H9 (cell line): Measurements from ENCODE around the gene XRN2. TPM values are rescaled to one million over a fixed set of nuclear protein-coding genes. Genes with fewer than 3 reads are reported as not detected.

Source experiments
- DNase-seq: peaks from one replicate; pipeline ENCODE4 v3.0.0-alpha.2; 2017
- H2AFZ ChIP-seq: one replicate; pipeline ENCODE4 v1.6.1; 2013; ENCODE audit warnings: mild to moderate bottlenecking, low read length, control low read depth, moderate library complexity
- H2AK5ac ChIP-seq: 2 replicates; pipeline ENCODE4 v1.6.1; 2013; ENCODE audit warnings: low read length, control low read depth, mixed read lengths; ENCODE audit not compliant: insufficient read length
- H2BK120ac ChIP-seq: one replicate; pipeline ENCODE4 v1.6.1; 2013; ENCODE audit warnings: low read depth, mild to moderate bottlenecking, low read length, control low read depth, inconsistent platforms; ENCODE audit not compliant: poor library complexity, severe bottlenecking
- H2BK12ac ChIP-seq: 2 replicates; pipeline ENCODE4 v1.6.1; 2013; ENCODE audit warnings: low read length, control low read depth, mixed read lengths, low read depth; ENCODE audit not compliant: insufficient read length
- H2BK15ac ChIP-seq: 2 replicates; pipeline ENCODE4 v1.6.1; 2013; ENCODE audit warnings: low read depth, low read length, control low read depth
- H2BK20ac ChIP-seq: one replicate; pipeline ENCODE4 v1.6.1; 2013; ENCODE audit warnings: low read depth, mild to moderate bottlenecking, low read length, control low read depth, inconsistent platforms; ENCODE audit not compliant: poor library complexity, severe bottlenecking
- H2BK5ac ChIP-seq: 2 replicates; pipeline ENCODE4 v1.6.1; 2013; ENCODE audit warnings: low read length, control low read depth, mixed read lengths; ENCODE audit not compliant: insufficient read length
- H3K14ac ChIP-seq: 2 replicates; pipeline ENCODE4 v1.6.1; 2013; ENCODE audit warnings: low read length, control low read depth; ENCODE audit not compliant: insufficient read depth
- H3K18ac ChIP-seq: 2 replicates; pipeline ENCODE4 v1.6.1; 2013; ENCODE audit warnings: low read depth, mild to moderate bottlenecking, mixed read lengths, low read length, control low read depth; ENCODE audit not compliant: insufficient read length
- H3K23ac ChIP-seq: 2 replicates; pipeline ENCODE4 v1.6.1; 2013; ENCODE audit warnings: low read length, control low read depth, mixed read lengths, low read depth; ENCODE audit not compliant: insufficient read length
- H3K23me2 ChIP-seq: 2 replicates; pipeline ENCODE4 v1.6.1; 2013; ENCODE audit warnings: low read depth, mild to moderate bottlenecking, mixed read lengths, low read length, control low read depth; ENCODE audit not compliant: insufficient read length, poor library complexity, severe bottlenecking
- H3K27ac ChIP-seq: 2 replicates; pipeline ENCODE4 v1.5.1; 2013; ENCODE audit warnings: low read length, control low read depth, mixed read lengths, low read depth; ENCODE audit not compliant: insufficient read length
- H3K27me3 ChIP-seq: 2 replicates; pipeline ENCODE4 v1.6.1; 2013; ENCODE audit warnings: low read length, control low read depth, inconsistent platforms; ENCODE audit not compliant: insufficient read depth
- H3K4ac ChIP-seq: 2 replicates; pipeline ENCODE4 v1.6.1; 2013; ENCODE audit warnings: low read depth, mild to moderate bottlenecking, control low read depth, inconsistent platforms, low read length, moderate library complexity
- H3K4me1 ChIP-seq: 2 replicates; pipeline ENCODE4 v1.6.1; 2013; ENCODE audit warnings: low read length, control low read depth, inconsistent platforms; ENCODE audit not compliant: insufficient read depth
- H3K4me2 ChIP-seq: 2 replicates; pipeline ENCODE4 v1.6.1; 2013; ENCODE audit warnings: low read length, control low read depth, mixed read lengths; ENCODE audit not compliant: insufficient read length, insufficient read depth
- H3K56ac ChIP-seq: 2 replicates; pipeline ENCODE4 v1.6.1; 2013; ENCODE audit warnings: low read depth, mild to moderate bottlenecking, mixed read lengths, low read length, control low read depth; ENCODE audit not compliant: insufficient read length
- H3K79me1 ChIP-seq: 2 replicates; pipeline ENCODE4 v1.6.1; 2013; ENCODE audit warnings: low read depth, mild to moderate bottlenecking, moderate library complexity, low read length, control low read depth, inconsistent platforms; ENCODE audit not compliant: insufficient read depth, poor library complexity, severe bottlenecking
- H3K79me2 ChIP-seq: 2 replicates; pipeline ENCODE4 v1.6.1; 2013; ENCODE audit warnings: low read length, control low read depth, inconsistent platforms; ENCODE audit not compliant: insufficient read depth
- H3K9ac ChIP-seq: 2 replicates; pipeline ENCODE4 v1.6.1; 2013; ENCODE audit warnings: low read length, control low read depth, mixed read lengths; ENCODE audit not compliant: insufficient read length; ENCODE audit errors: extremely low read depth
- H3K9me3 ChIP-seq: one replicate; pipeline ENCODE4 v1.6.1; 2013; ENCODE audit warnings: low read depth, low read length, inconsistent platforms; ENCODE audit not compliant: control insufficient read depth
- H3T11ph ChIP-seq: one replicate; pipeline ENCODE4 v1.6.1; 2013; ENCODE audit warnings: mild to moderate bottlenecking, low read length, control low read depth, inconsistent platforms
- H4K20me1 ChIP-seq: one replicate; pipeline ENCODE4 v1.6.1; 2013; ENCODE audit not compliant: control insufficient read depth, insufficient read length, insufficient read depth
- H4K5ac ChIP-seq: 2 replicates; pipeline ENCODE4 v1.6.1; 2013; ENCODE audit warnings: low read depth, mild to moderate bottlenecking, mixed read lengths, low read length, control low read depth; ENCODE audit not compliant: insufficient read length
- H4K8ac ChIP-seq: replicated peaks from 2 replicates; pipeline ENCODE4 v1.6.1; 2013; ENCODE audit warnings: low read length, control low read depth, mixed read lengths, low read depth; ENCODE audit not compliant: insufficient read length
- H4K91ac ChIP-seq: 2 replicates; pipeline ENCODE4 v1.6.1; 2013; ENCODE audit warnings: low read depth, mild to moderate bottlenecking, moderate library complexity, mixed read lengths, low read length, control low read depth; ENCODE audit not compliant: insufficient read length
- H3K27ac Mint-ChIP-seq, 3 experiments: 2 replicates in 2 of 3; 3 replicates in 1 of 3; pipeline ENCODE4 v1.8.0; 2020 to 2021; ENCODE audit warnings: mixed read lengths in 3 of 3, mild to moderate bottlenecking in 1 of 3, moderate library complexity in 1 of 3
- H3K27me3 Mint-ChIP-seq: 2 replicates; pipeline ENCODE4 v1.8.0; 2021; ENCODE audit warnings: low read depth, mild to moderate bottlenecking, moderate library complexity, mixed read lengths
- H3K36me3 Mint-ChIP-seq, 3 experiments: 2 replicates in 2 of 3; 3 replicates in 1 of 3; pipeline ENCODE4 v1.8.0; 2020 to 2021; ENCODE audit warnings: low read depth in 3 of 3, mixed read lengths in 3 of 3; ENCODE audit not compliant: insufficient read depth in 1 of 3
- H3K4me1 Mint-ChIP-seq, 2 experiments: 2 replicates each; pipeline ENCODE4 v1.8.0; 2020; ENCODE audit warnings: mixed read lengths in 2 of 2
- H3K4me3 Mint-ChIP-seq, 2 experiments: 2 replicates in 1 of 2; 3 replicates in 1 of 2; pipeline ENCODE4 v1.8.0; 2020 to 2021; ENCODE audit warnings: mild to moderate bottlenecking in 2 of 2, mixed read lengths in 2 of 2, moderate library complexity in 1 of 2
- H3K9me3 Mint-ChIP-seq, 2 experiments: 2 replicates in 1 of 2; 3 replicates in 1 of 2; pipeline ENCODE4 v1.8.0; 2020; ENCODE audit warnings: mild to moderate bottlenecking in 2 of 2, mixed read lengths in 2 of 2, moderate library complexity in 1 of 2
- CTCF ChIP-seq: fragments of 200-600 bp; sonication (generic); conservative IDR thresholded peaks from 3 replicates; pipeline ENCODE4 v1.8.0; 2021; ENCODE audit warnings: antibody characterized with exemption, mild to moderate bottlenecking
- WGBS: extraction: QIAGEN DNeasy Blood & Tissue Kit; methylation state at CpG from one replicate; pipeline ENCODE4 v1.1.7; 2013; ENCODE audit warnings: missing lambda C conversion rate, low lambda C conversion rate, mixed read lengths; ENCODE audit not compliant: insufficient read length; ENCODE audit errors: extremely low coverage; 5-methylcytosine and 5-hydroxymethylcytosine counted together
- total RNA-seq: library from RNA; stranded (reverse); gene quantifications from 2 replicates; pipeline ENCODE4 v1.2.1, GENCODE V29; 2021

The XRN2 gene
- total RNA-seq, 1 experiment from 2014 or later, result 96.7 TPM

GRCh38 chr20:21433329-21433890, 130.3 kb downstream of the XRN2 start:
- H2AFZ ChIP-seq, result no peak overlapping the region
- H3K27ac Mint-ChIP-seq, result no peak overlapping the region
- H3K4me1 Mint-ChIP-seq, result peaks cover 6% of the 10 kb centered on the region in 2 experiments
- no peak overlapping the region for H2BK5ac ChIP-seq
- no peak overlapping the region for H3K4ac ChIP-seq
- no peaks in the 10 kb centered on the region for H3K79me1 ChIP-seq
- no peaks in the 10 kb centered on the region for H3K9me3 Mint-ChIP-seq
- H3K4me2 ChIP-seq, result no peak overlapping the region
- no peak overlapping the region for H3K23ac ChIP-seq
- no peak overlapping the region for H3K4me3 Mint-ChIP-seq
- H3K27ac ChIP-seq, result no peak overlapping the region
- H2BK20ac ChIP-seq, result no peak overlapping the region
- no peaks in the 10 kb centered on the region for H3K36me3 Mint-ChIP-seq
- no peaks in the 10 kb centered on the region for H3K9me3 ChIP-seq
- no peak overlapping the region for H3K56ac ChIP-seq
- H3K79me2 ChIP-seq, result no peaks in the 10 kb centered on the region
- H3K27me3 ChIP-seq, result no peaks in the 10 kb centered on the region
- no peak overlapping the region for H2AK5ac ChIP-seq
- H4K5ac ChIP-seq, result no peak overlapping the region
- H3K14ac ChIP-seq, result no peak overlapping the region
- no peaks in the 10 kb centered on the region for H3K23me2 ChIP-seq
- H3K9ac ChIP-seq, result no peak overlapping the region
- no peaks in the 10 kb centered on the region for H4K20me1 ChIP-seq
- no CpG with 5 or more reads among the region's 2 CpGs for WGBS
- no peak for TF ChIP-seq CTCF
- no peak overlapping the region for H3T11ph ChIP-seq
- H2BK120ac ChIP-seq, result no peak overlapping the region
- H2BK15ac ChIP-seq, result no peak overlapping the region
- H4K8ac ChIP-seq, result no peak overlapping the region
- no peak for DNase-seq
- no peak overlapping the region for H2BK12ac ChIP-seq
- peaks cover 3% of the 10 kb centered on the region; the same call in 1 of the 2 replicates for H3K4me1 ChIP-seq
- peaks cover 6% of the 10 kb centered on the region for H3K27me3 Mint-ChIP-seq
- no peak overlapping the region for H4K91ac ChIP-seq
- no peak overlapping the region for H3K18ac ChIP-seq
